Activated CD8-positive, alpha-beta T cell treated with anti-CD3 and anti-CD28 coated beads for 36 hours (primary cell): ENCODE data around the gene RLN3. TPM values are rescaled to one million over a fixed set of nuclear protein-coding genes. Genes with fewer than 3 reads are reported as not detected.

ENCODE experiments used
- ATAC-seq: fragments of 200-7000 bp; cut with Tn5 transposase; one replicate; pipeline ENCODE4 v1.10.0; 2021; ENCODE audit warnings: mild to moderate bottlenecking, moderate library complexity
- CTCF ChIA-PET: fragments of 350-600 bp; sonication (Branson Sonifier 250); formaldehyde crosslinking; loops from one replicate; lab custom pipeline; 2021; ENCODE audit warnings: antibody characterized with exemption; lab: Charles Lee
- POLR2A ChIA-PET: fragments of 350-600 bp; sonication (Branson Sonifier 250); formaldehyde crosslinking; loops from one replicate; lab custom pipeline; 2021; ENCODE audit warnings: antibody characterized with exemption; lab: Charles Lee
- DNase-seq: peaks from one replicate; pipeline ENCODE4 v3.0.0-alpha.2; 2020
- H3K27ac Mint-ChIP-seq: one replicate; pipeline ENCODE4 v1.8.0; 2021; ENCODE audit warnings: mild to moderate bottlenecking, mixed read lengths
- H3K27me3 Mint-ChIP-seq: one replicate; pipeline ENCODE4 v1.8.0; 2021; ENCODE audit warnings: mixed read lengths
- H3K36me3 Mint-ChIP-seq: one replicate; pipeline ENCODE4 v1.8.0; 2021; ENCODE audit warnings: low read depth, mixed read lengths
- H3K4me1 Mint-ChIP-seq: one replicate; pipeline ENCODE4 v1.8.0; 2021; ENCODE audit warnings: low read depth, mixed read lengths
- H3K4me3 Mint-ChIP-seq: one replicate; pipeline ENCODE4 v1.8.0; 2021; ENCODE audit warnings: mild to moderate bottlenecking, moderate library complexity, mixed read lengths
- H3K9me3 Mint-ChIP-seq: one replicate; pipeline ENCODE4 v1.8.0; 2021; ENCODE audit warnings: mixed read lengths
- CTCF ChIP-seq: fragments of 200-600 bp; IDR thresholded peaks from one replicate; pipeline ENCODE4 v1.8.0; 2022; ENCODE audit warnings: antibody characterized with exemption, mild to moderate bottlenecking
- intact Hi-C: fragments of 100-400 bp; cut with micrococcal nuclease; formaldehyde crosslinking; loops from one replicate; pipeline ENCODE4 v1.10.0; 2022
- total RNA-seq, 2 experiments: library from RNA; stranded (reverse); gene quantifications; one replicate each; pipeline ENCODE4 v1.2.3, GENCODE V29; 2021

Gene RLN3
- total RNA-seq, 2 experiments from 2014 or later = not detected

GRCh38 chr19:14061081-14061749 is 33.3 kb downstream of the RLN3 start:
- H3K4me3 Mint-ChIP-seq = no peak overlapping the region
- no peak for TF ChIP-seq CTCF
- no peaks in the 10 kb centered on the region for H3K9me3 Mint-ChIP-seq
- peaks cover 37% of the 10 kb centered on the region for H3K27me3 Mint-ChIP-seq
- POLR2A ChIA-PET = interaction anchor here (1.9 kb wide), 1 partner anchor 30 kb away, joined by 6 read pairs; the partner anchor contains the start of gene IL27RA
- DNase-seq (no peak), ATAC-seq (no peak)
- intact Hi-C loops = no loop called here
- H3K4me1 Mint-ChIP-seq = peaks cover 16% of the 10 kb centered on the region
- no peaks in the 10 kb centered on the region for H3K36me3 Mint-ChIP-seq
- H3K27ac Mint-ChIP-seq = no peak overlapping the region
- CTCF ChIA-PET = interaction anchor here (3.9 to 7.0 kb wide), 4 partner anchors 10 to 181 kb away, joined by 24 to 86 read pairs (median 46); partner anchors contain the start of gene MISP3

GRCh38 chr19:14061751-14062557 is 34.0 kb downstream of the RLN3 start, which contains the start of gene PALM3:
TSS of gene PALM3 (minus strand) at chr19:14062076. CDS start at chr19:14061980, 96 bp downstream.
- Mint-ChIP-seq H3K27ac (no peak within 1 kb of the TSS), H3K9me3 (no peaks in the 10 kb centered on the region), H3K27me3 (peaks cover 34% of the 10 kb centered on the region), H3K36me3 (no peaks in the 10 kb centered on the region), H3K4me3 (no peak within 1 kb of the TSS), H3K4me1 (peaks cover 15% of the 10 kb centered on the region)
- ATAC-seq (no peak), DNase-seq (no peak)
- POLR2A ChIA-PET = no interaction called here
- intact Hi-C loops = no loop called here
- CTCF ChIA-PET = interaction anchor here (3.9 to 7.0 kb wide), 3 partner anchors 10 to 15 kb away, joined by 24 to 86 read pairs (median 69); partner anchors contain the start of gene MISP3
- TF ChIP-seq CTCF = no peak

- Mint-ChIP-seq H3K4me3 (no peak overlapping the region), H3K27me3 (peaks cover 34% of the 10 kb centered on the region), H3K4me1 (peaks cover 14% of the 10 kb centered on the region), H3K9me3 (no peaks in the 10 kb centered on the region), H3K27ac (no peak overlapping the region), H3K36me3 (no peaks in the 10 kb centered on the region)
- intact Hi-C loops = no loop called here
- TF ChIP-seq CTCF = no peak
- no peak for ATAC-seq
- CTCF ChIA-PET = no interaction called here
- POLR2A ChIA-PET = no interaction called here
- DNase-seq = no peak
Measured at GRCh38 chr19:14062558-14062855, 34.6 kb downstream of the RLN3 start.

- Mint-ChIP-seq H3K4me3 (no peak overlapping the region), H3K27me3 (peaks cover 28% of the 10 kb centered on the region), H3K4me1 (peaks cover 8% of the 10 kb centered on the region), H3K36me3 (no peaks in the 10 kb centered on the region), H3K27ac (no peak overlapping the region), H3K9me3 (no peaks in the 10 kb centered on the region)
- no peak for ATAC-seq
- intact Hi-C loops = no loop called here
- no peak for DNase-seq
- ChIA-PET CTCF (no interaction called here), POLR2A (no interaction called here)
- no peak for TF ChIP-seq CTCF
Measured at GRCh38 chr19:14063105-14063504, 35.2 kb downstream of the RLN3 start.

- Mint-ChIP-seq H3K4me3 (no peak overlapping the region), H3K27ac (no peak overlapping the region), H3K9me3 (no peaks in the 10 kb centered on the region), H3K36me3 (no peaks in the 10 kb centered on the region), H3K4me1 (no peaks in the 10 kb centered on the region), H3K27me3 (peaks cover 6% of the 10 kb centered on the region)
- ChIA-PET CTCF (no interaction called here), POLR2A (no interaction called here)
- TF ChIP-seq CTCF = no peak
- intact Hi-C loops = no loop called here
- DNase-seq (no peak), ATAC-seq (no peak)
Measured at GRCh38 chr19:14066134-14066533, 38.2 kb downstream of the RLN3 start.
